ENCODE results near the gene LYSMD4.

The LYSMD4 gene

DNA sequence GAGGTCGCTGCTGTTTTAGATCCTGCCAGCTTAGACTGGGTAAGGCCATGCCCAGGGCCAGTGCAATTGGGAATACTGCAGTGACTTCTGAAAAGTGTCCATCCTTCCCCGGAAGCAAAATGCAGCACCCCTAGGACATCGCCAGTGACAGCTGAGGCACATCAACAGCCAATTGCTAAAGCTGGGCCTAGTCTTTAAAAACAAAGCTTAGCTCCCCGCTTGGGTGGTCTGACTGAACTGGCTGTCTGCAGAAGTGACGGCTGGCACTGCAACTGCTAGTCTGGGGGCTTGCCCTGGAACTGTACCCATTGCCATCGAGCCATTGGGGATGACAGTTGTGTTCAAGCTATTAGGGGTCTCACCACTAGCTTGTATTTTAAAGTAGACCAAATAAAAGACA is 4.3 kb downstream of the LYSMD4 start:
- no peaks in the 10 kb centered on the region for H3K4me1 ChIP-seq
- no peaks in the 10 kb centered on the region for H3K36me3 ChIP-seq
- no peak for DNase-seq
- TF ChIP-seq, protein P1, sequence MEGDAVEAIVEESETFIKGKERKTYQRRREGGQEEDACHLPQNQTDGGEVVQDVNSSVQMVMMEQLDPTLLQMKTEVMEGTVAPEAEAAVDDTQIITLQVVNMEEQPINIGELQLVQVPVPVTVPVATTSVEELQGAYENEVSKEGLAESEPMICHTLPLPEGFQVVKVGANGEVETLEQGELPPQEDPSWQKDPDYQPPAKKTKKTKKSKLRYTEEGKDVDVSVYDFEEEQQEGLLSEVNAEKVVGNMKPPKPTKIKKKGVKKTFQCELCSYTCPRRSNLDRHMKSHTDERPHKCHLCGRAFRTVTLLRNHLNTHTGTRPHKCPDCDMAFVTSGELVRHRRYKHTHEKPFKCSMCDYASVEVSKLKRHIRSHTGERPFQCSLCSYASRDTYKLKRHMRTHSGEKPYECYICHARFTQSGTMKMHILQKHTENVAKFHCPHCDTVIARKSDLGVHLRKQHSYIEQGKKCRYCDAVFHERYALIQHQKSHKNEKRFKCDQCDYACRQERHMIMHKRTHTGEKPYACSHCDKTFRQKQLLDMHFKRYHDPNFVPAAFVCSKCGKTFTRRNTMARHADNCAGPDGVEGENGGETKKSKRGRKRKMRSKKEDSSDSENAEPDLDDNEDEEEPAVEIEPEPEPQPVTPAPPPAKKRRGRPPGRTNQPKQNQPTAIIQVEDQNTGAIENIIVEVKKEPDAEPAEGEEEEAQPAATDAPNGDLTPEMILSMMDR (IDR thresholded peaks at IDR 0.05; ENCODE audit: low read depth, low read length): no peak
- H3K27me3 ChIP-seq: no peaks in the 10 kb centered on the region
- H3K9me3 ChIP-seq: no peaks in the 10 kb centered on the region
- H3K4me3 ChIP-seq (ENCODE audit: low read depth, low read length): no peak overlapping the region

DNA sequence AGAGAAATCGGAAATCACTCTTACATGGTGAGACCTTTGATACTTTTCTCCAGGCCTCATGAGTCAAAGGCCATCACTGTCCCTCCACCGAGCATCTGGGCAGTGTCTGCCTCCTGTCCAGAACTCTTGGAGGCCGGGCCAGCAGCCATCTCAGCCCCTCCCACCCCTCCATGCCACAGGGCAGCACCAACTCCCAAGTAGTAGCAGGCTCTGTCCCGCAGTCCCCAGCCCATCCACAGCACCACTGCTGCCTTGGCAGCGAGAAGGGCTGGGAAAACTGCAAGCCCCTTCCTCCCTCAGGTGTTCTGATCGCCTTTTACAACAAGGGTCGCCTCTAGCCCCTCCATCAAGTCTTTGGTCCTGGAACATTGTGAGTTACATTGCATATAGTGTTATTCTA is 5.5 kb downstream of the LYSMD4 start:
- TF ChIP-seq, protein P1 (IDR thresholded peaks at IDR 0.05; ENCODE audit: low read depth, low read length): no peak
- Histone ChIP-seq H3K27me3 (no peaks in the 10 kb centered on the region), H3K4me1 (no peaks in the 10 kb centered on the region), H3K36me3 (no peaks in the 10 kb centered on the region), H3K9me3 (no peaks in the 10 kb centered on the region), H3K4me3 (ENCODE audit: low read depth, low read length) (no peak overlapping the region)
- DNase-seq: no peak

GRCh38 chr15:99727330-99727729 is 5.9 kb downstream of the LYSMD4 start:
- Histone ChIP-seq H3K4me1 (no peaks in the 10 kb centered on the region), H3K27me3 (no peaks in the 10 kb centered on the region), H3K4me3 (ENCODE audit: low read depth, low read length) (no peak overlapping the region), H3K36me3 (no peaks in the 10 kb centered on the region), H3K9me3 (no peaks in the 10 kb centered on the region)
- DNase-seq: no peak
- TF ChIP-seq, protein P1 (IDR thresholded peaks at IDR 0.05; ENCODE audit: low read depth, low read length): no peak

GRCh38 chr15:99726333-99726732 is 6.9 kb downstream of the LYSMD4 start:
- H3K9me3 ChIP-seq: no peaks in the 10 kb centered on the region
- no peaks in the 10 kb centered on the region for H3K27me3 ChIP-seq
- DNase-seq: no peak
- no peaks in the 10 kb centered on the region for H3K4me1 ChIP-seq
- H3K36me3 ChIP-seq: no peaks in the 10 kb centered on the region
- no peak overlapping the region for H3K4me3 ChIP-seq (ENCODE audit: low read depth, low read length)
- TF ChIP-seq, protein P1 (IDR thresholded peaks at IDR 0.05; ENCODE audit: low read depth, low read length): no peak

DNA sequence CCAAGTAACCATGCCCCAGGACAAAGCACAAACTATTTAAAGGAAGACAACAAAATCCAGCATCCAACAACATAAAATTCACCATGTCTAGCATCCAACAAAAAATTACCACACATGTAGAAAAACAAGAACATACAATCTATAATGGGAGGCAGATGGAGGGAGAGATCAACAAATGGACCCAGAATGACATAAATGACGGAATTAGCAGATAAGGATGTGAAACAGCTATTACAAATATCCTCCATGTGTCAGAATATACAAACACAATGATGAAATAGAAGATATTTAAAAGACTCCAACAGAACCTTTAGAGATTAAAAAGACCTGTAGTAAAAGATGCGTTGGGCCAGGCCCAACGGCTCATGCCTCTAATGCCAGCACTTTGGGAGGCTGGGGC is 10.8 kb downstream of the LYSMD4 start:
- DNase-seq: no peak
- no peaks in the 10 kb centered on the region for H3K27me3 ChIP-seq
- no peaks in the 10 kb centered on the region for H3K4me1 ChIP-seq
- no peaks in the 10 kb centered on the region for H3K36me3 ChIP-seq
- H3K9me3 ChIP-seq: no peaks in the 10 kb centered on the region
- TF ChIP-seq, protein P1 (IDR thresholded peaks at IDR 0.05; ENCODE audit: low read depth, low read length): no peak
- H3K4me3 ChIP-seq (ENCODE audit: low read depth, low read length): no peak overlapping the region

- no peak for DNase-seq
- Histone ChIP-seq H3K27me3 (no peaks in the 10 kb centered on the region), H3K36me3 (no peaks in the 10 kb centered on the region), H3K4me1 (no peaks in the 10 kb centered on the region), H3K9me3 (no peaks in the 10 kb centered on the region), H3K4me3 (ENCODE audit: low read depth, low read length) (no peak overlapping the region)
- TF ChIP-seq, protein P1 (IDR thresholded peaks at IDR 0.05; ENCODE audit: low read depth, low read length): no peak
These were observed 11.3 kb downstream of the LYSMD4 start for GRCh38 chr15:99721896-99722295.

Measured in BE2C (cell line).